ACC112 (cell line): ENCODE data around the gene KIF26B.
"Not testable (repeated sequence)": the region's sequence is repeated elsewhere in the genome, so short reads cannot be mapped to it uniquely, and the experiment has no call there.

Experiments used
- H2AFZ ChIP-seq: fragments of 200-600 bp; sonication (generic); one replicate; pipeline ENCODE4 v1.6.0; 2017; ENCODE audit warnings: antibody characterized with exemption, low read length; ENCODE audit not compliant: unreplicated experiment
- H3K27ac ChIP-seq: fragments of 200-600 bp; sonication (generic); 2 replicates; pipeline ENCODE4 v1.5.1; 2014; ENCODE audit warnings: low read depth, mild to moderate bottlenecking, antibody characterized with exemption, low read length, moderate library complexity
- H3K27me3 ChIP-seq: fragments of 200-600 bp; sonication (generic); 2 replicates; pipeline ENCODE4 v1.6.1; 2014; ENCODE audit warnings: mild to moderate bottlenecking, antibody characterized with exemption, low read length, moderate library complexity, mixed read lengths; ENCODE audit not compliant: insufficient read depth
- H3K36me3 ChIP-seq: fragments of 200-600 bp; sonication (generic); 2 replicates; pipeline ENCODE4 v1.6.1; 2016; ENCODE audit warnings: mild to moderate bottlenecking, antibody characterized with exemption, low read length, moderate library complexity, mixed read lengths; ENCODE audit not compliant: insufficient read depth
- H3K4me1 ChIP-seq: fragments of 200-600 bp; sonication (generic); one replicate; pipeline ENCODE4 v1.6.1; 2016; ENCODE audit warnings: low read length, mixed read lengths; ENCODE audit not compliant: insufficient read depth, unreplicated experiment, control insufficient read depth
- H3K4me3 ChIP-seq: fragments of 200-600 bp; sonication (generic); 2 replicates; pipeline ENCODE4 v1.5.1; 2014; ENCODE audit warnings: mild to moderate bottlenecking, low read depth, low read length
- H3K79me2 ChIP-seq: fragments of 200-600 bp; sonication (generic); one replicate; pipeline ENCODE4 v1.6.0; 2016; ENCODE audit warnings: low read length; ENCODE audit not compliant: control insufficient read depth, unreplicated experiment, insufficient read depth

KIF26B gene

GRCh38 chr1:245118066-245118465, 36.7 kb upstream of the KIF26B start:
- H3K4me3 ChIP-seq = no peak overlapping the region
- H3K79me2 ChIP-seq = no peaks in the 10 kb centered on the region
- H3K4me1 ChIP-seq = no peaks in the 10 kb centered on the region
- H3K36me3 ChIP-seq = no peaks in the 10 kb centered on the region
- H3K27ac ChIP-seq = no peak overlapping the region
- no peaks in the 10 kb centered on the region for H3K27me3 ChIP-seq
- no peak overlapping the region for H2AFZ ChIP-seq

GRCh38 chr1:245118806-245119205, 36.0 kb upstream of the KIF26B start:
- H3K4me3 ChIP-seq = no peak overlapping the region
- H3K36me3 ChIP-seq = no peaks in the 10 kb centered on the region
- H3K27me3 ChIP-seq = no peaks in the 10 kb centered on the region
- no peaks in the 10 kb centered on the region for H3K79me2 ChIP-seq
- no peak overlapping the region for H3K27ac ChIP-seq
- no peak overlapping the region for H2AFZ ChIP-seq
- H3K4me1 ChIP-seq = no peaks in the 10 kb centered on the region

- H3K27ac ChIP-seq = no peak overlapping the region
- no peak overlapping the region for H3K4me3 ChIP-seq
- no peak overlapping the region for H2AFZ ChIP-seq
- H3K27me3 ChIP-seq = no peaks in the 10 kb centered on the region
- no peaks in the 10 kb centered on the region for H3K36me3 ChIP-seq
- no peaks in the 10 kb centered on the region for H3K4me1 ChIP-seq
- H3K79me2 ChIP-seq = no peaks in the 10 kb centered on the region
Observed at GRCh38 chr1:245121523-245121922, 33.3 kb upstream of the KIF26B start.

- Histone ChIP-seq H3K36me3 (no peaks in the 10 kb centered on the region), H3K27me3 (no peaks in the 10 kb centered on the region), H3K27ac (no peak overlapping the region), H3K4me1 (no peaks in the 10 kb centered on the region), H2AFZ (no peak overlapping the region), H3K4me3 (no peak overlapping the region), H3K79me2 (no peaks in the 10 kb centered on the region)
Observed at GRCh38 chr1:245124241-245124640, 30.5 kb upstream of the KIF26B start.

- Histone ChIP-seq H3K27ac (no peak overlapping the region), H3K27me3 (no peaks in the 10 kb centered on the region), H3K79me2 (no peaks in the 10 kb centered on the region), H2AFZ (no peak overlapping the region), H3K36me3 (no peaks in the 10 kb centered on the region), H3K4me1 (no peaks in the 10 kb centered on the region), H3K4me3 (no peak overlapping the region)
Observed at GRCh38 chr1:245124644-245125043, 30.1 kb upstream of the KIF26B start.

- Histone ChIP-seq H3K4me3 (no peak overlapping the region), H3K36me3 (no peaks in the 10 kb centered on the region), H3K27me3 (no peaks in the 10 kb centered on the region), H3K79me2 (no peaks in the 10 kb centered on the region), H2AFZ (no peak overlapping the region), H3K27ac (no peak overlapping the region), H3K4me1 (no peaks in the 10 kb centered on the region)
Observed at GRCh38 chr1:245126530-245126929, 28.3 kb upstream of the KIF26B start.

GRCh38 chr1:245128381-245129101, 26.2 kb upstream of the KIF26B start:
- H3K36me3 ChIP-seq = no peaks in the 10 kb centered on the region
- H3K27ac ChIP-seq = no peak overlapping the region
- no peaks in the 10 kb centered on the region for H3K27me3 ChIP-seq
- no peak overlapping the region for H2AFZ ChIP-seq
- no peaks in the 10 kb centered on the region for H3K4me1 ChIP-seq
- no peak overlapping the region for H3K4me3 ChIP-seq
- no peaks in the 10 kb centered on the region for H3K79me2 ChIP-seq

GRCh38 chr1:245129319-245130240, 25.2 kb upstream of the KIF26B start:
- Histone ChIP-seq H3K27ac (no peak overlapping the region), H3K4me1 (no peaks in the 10 kb centered on the region), H3K4me3 (no peak overlapping the region), H3K36me3 (no peaks in the 10 kb centered on the region), H3K27me3 (no peaks in the 10 kb centered on the region), H2AFZ (no peak overlapping the region), H3K79me2 (no peaks in the 10 kb centered on the region)

- H3K36me3 ChIP-seq, H3K27ac ChIP-seq, H2AFZ ChIP-seq, H3K27me3 ChIP-seq, H3K4me3 ChIP-seq, H3K4me1 ChIP-seq, H3K79me2 ChIP-seq: not testable (repeated sequence)
Observed at GRCh38 chr1:245130281-245131025, 24.3 kb upstream of the KIF26B start.

- Histone ChIP-seq H3K36me3 (no peaks in the 10 kb centered on the region), H2AFZ (no peak overlapping the region), H3K27me3 (no peaks in the 10 kb centered on the region), H3K79me2 (no peaks in the 10 kb centered on the region), H3K4me3 (no peak overlapping the region), H3K4me1 (no peaks in the 10 kb centered on the region), H3K27ac (no peak overlapping the region)
Observed at GRCh38 chr1:245131026-245131393, 23.8 kb upstream of the KIF26B start.
